ENCODE measurements around the gene SP140.
"Not testable (repeated sequence)": the region's sequence is repeated elsewhere in the genome, so short reads cannot be mapped to it uniquely, and the experiment has no call there.

The SP140 gene

GRCh38 chr2:230327418-230328154, 102.0 kb downstream of the SP140 start:
- no peak for DNase-seq
- peak; percentile 13 for ATAC-seq (replicated peaks)
- Mint-ChIP-seq H3K9me3 (peaks cover 0 to 2% of the 10 kb centered on the region in 2 donors), H3K4me1 (ENCODE audit: low read depth in 2 of 2) (peaks cover 49 to 64% of the 10 kb centered on the region in 2 donors), H3K27ac (peak overlapping the region; percentile 100), H3K4me3 (peak overlapping the region; percentile 94 to 99), H3K36me3 (ENCODE audit: insufficient read depth) (peaks cover 28% of the 10 kb centered on the region), H3K27me3 (no peaks in the 10 kb centered on the region)

GRCh38 chr2:230328155-230328458, 102.6 kb downstream of the SP140 start:
- peak overlapping the region; percentile 86 to 100 for H3K27ac Mint-ChIP-seq
- peak overlapping the region; percentile 94 to 99 for H3K4me3 Mint-ChIP-seq
- no peaks in the 10 kb centered on the region for H3K27me3 Mint-ChIP-seq
- no peak for DNase-seq
- peaks cover 0 to 2% of the 10 kb centered on the region in 2 donors for H3K9me3 Mint-ChIP-seq
- no peak for ATAC-seq (replicated peaks)
- peaks cover 50 to 66% of the 10 kb centered on the region in 2 donors for H3K4me1 Mint-ChIP-seq (ENCODE audit: low read depth in 2 of 2)
- peaks cover 28% of the 10 kb centered on the region for H3K36me3 Mint-ChIP-seq (ENCODE audit: insufficient read depth)

GRCh38 chr2:230329946-230330605, 104.5 kb downstream of the SP140 start:
- peaks cover 59 to 84% of the 10 kb centered on the region in 2 donors for H3K4me1 Mint-ChIP-seq (ENCODE audit: low read depth in 2 of 2)
- H3K9me3 Mint-ChIP-seq, result no peaks in the 10 kb centered on the region
- ATAC-seq (replicated peaks), result no peak
- no peaks in the 10 kb centered on the region for H3K27me3 Mint-ChIP-seq
- H3K27ac Mint-ChIP-seq, result peak overlapping the region; percentile 31 to 67
- DNase-seq, result no peak
- H3K4me3 Mint-ChIP-seq, result peak overlapping the region; percentile 94 to 99
- H3K36me3 Mint-ChIP-seq (ENCODE audit: insufficient read depth), result peaks cover 39% of the 10 kb centered on the region

GRCh38 chr2:230330725-230331124, 105.2 kb downstream of the SP140 start:
- no peaks in the 10 kb centered on the region for H3K27me3 Mint-ChIP-seq
- H3K27ac Mint-ChIP-seq, result no peak overlapping the region
- ATAC-seq (replicated peaks), result no peak
- H3K4me3 Mint-ChIP-seq, result peak overlapping the region; percentile 94 to 99
- no peaks in the 10 kb centered on the region for H3K9me3 Mint-ChIP-seq
- H3K4me1 Mint-ChIP-seq (ENCODE audit: low read depth in 2 of 2), result peaks cover 62 to 91% of the 10 kb centered on the region in 2 donors
- H3K36me3 Mint-ChIP-seq (ENCODE audit: insufficient read depth), result peaks cover 44% of the 10 kb centered on the region
- DNase-seq, result no peak

- H3K27me3 Mint-ChIP-seq, result no peaks in the 10 kb centered on the region
- ATAC-seq (replicated peaks) (no peak), DNase-seq (no peak)
- peaks cover 31% of the 10 kb centered on the region for H3K36me3 Mint-ChIP-seq (ENCODE audit: insufficient read depth)
- H3K4me1 Mint-ChIP-seq (ENCODE audit: low read depth in 2 of 2), result peaks cover 40 to 62% of the 10 kb centered on the region in 2 donors
- peak overlapping the region; percentile 44 to 52 for H3K4me3 Mint-ChIP-seq
- no peaks in the 10 kb centered on the region for H3K9me3 Mint-ChIP-seq
- H3K27ac Mint-ChIP-seq, result peak overlapping the region; percentile 9 to 78
Measured at GRCh38 chr2:230335461-230335863, 109.9 kb downstream of the SP140 start.

- peaks cover 26% of the 10 kb centered on the region for H3K36me3 Mint-ChIP-seq (ENCODE audit: insufficient read depth)
- no peak for ATAC-seq (replicated peaks)
- H3K27me3 Mint-ChIP-seq, result no peaks in the 10 kb centered on the region
- no peaks in the 10 kb centered on the region for H3K9me3 Mint-ChIP-seq
- H3K4me3 Mint-ChIP-seq, result peak overlapping the region; percentile 44 to 52
- no peak for DNase-seq
- H3K4me1 Mint-ChIP-seq (ENCODE audit: low read depth in 2 of 2), result peaks cover 36 to 57% of the 10 kb centered on the region in 2 donors
- peak overlapping the region; percentile 9 to 78 for H3K27ac Mint-ChIP-seq
Measured at GRCh38 chr2:230335864-230336506, 110.4 kb downstream of the SP140 start.

- peaks cover 27 to 45% of the 10 kb centered on the region in 2 donors for H3K4me1 Mint-ChIP-seq (ENCODE audit: low read depth in 2 of 2)
- not testable (repeated sequence) for ATAC-seq (replicated peaks); H3K27me3 Mint-ChIP-seq
- H3K9me3 Mint-ChIP-seq, result peaks cover 9 to 14% of the 10 kb centered on the region in 2 donors
- peak overlapping the region in 1 of 2 donors; percentile 88 for H3K27ac Mint-ChIP-seq
- peak overlapping the region; percentile 19 to 51 for H3K4me3 Mint-ChIP-seq
- H3K36me3 Mint-ChIP-seq (ENCODE audit: insufficient read depth), result peaks cover 11% of the 10 kb centered on the region
- DNase-seq, result peak in 1 of 3 experiments; percentile 54
Measured at GRCh38 chr2:230341936-230342528, 116.5 kb downstream of the SP140 start.

- Mint-ChIP-seq H3K4me3 (peak overlapping the region in 1 of 2 donors; percentile 51), H3K27ac (peak overlapping the region in 1 of 2 donors; percentile 88), H3K9me3 (peaks cover 9 to 14% of the 10 kb centered on the region in 2 donors), H3K36me3 (ENCODE audit: insufficient read depth) (peaks cover 11% of the 10 kb centered on the region), H3K4me1 (ENCODE audit: low read depth in 2 of 2) (peaks cover 35 to 51% of the 10 kb centered on the region in 2 donors)
- H3K27me3 Mint-ChIP-seq; ATAC-seq (replicated peaks); DNase-seq: not testable (repeated sequence)
Measured at GRCh38 chr2:230343041-230343624, 117.6 kb downstream of the SP140 start.

- H3K4me3 Mint-ChIP-seq, result peak overlapping the region; percentile 5 to 51
- peak overlapping the region; percentile 56 to 88 for H3K27ac Mint-ChIP-seq
- peaks cover 9 to 14% of the 10 kb centered on the region in 2 donors for H3K9me3 Mint-ChIP-seq
- peaks cover 11% of the 10 kb centered on the region for H3K36me3 Mint-ChIP-seq (ENCODE audit: insufficient read depth)
- peaks cover 39 to 57% of the 10 kb centered on the region in 2 donors for H3K4me1 Mint-ChIP-seq (ENCODE audit: low read depth in 2 of 2)
- H3K27me3 Mint-ChIP-seq, result no peaks in the 10 kb centered on the region
- no peak for DNase-seq
- no peak for ATAC-seq (replicated peaks)
Measured at GRCh38 chr2:230343747-230344146, 118.2 kb downstream of the SP140 start.

- ATAC-seq (replicated peaks), result no peak
- peak overlapping the region in 1 of 2 donors; percentile 52 for H3K4me3 Mint-ChIP-seq
- DNase-seq, result no peak
- H3K27me3 Mint-ChIP-seq, result no peaks in the 10 kb centered on the region
- peak overlapping the region in 1 of 2 donors; percentile 88 for H3K27ac Mint-ChIP-seq
- peaks cover 9 to 14% of the 10 kb centered on the region in 2 donors for H3K9me3 Mint-ChIP-seq
- H3K4me1 Mint-ChIP-seq (ENCODE audit: low read depth in 2 of 2), result peaks cover 43 to 78% of the 10 kb centered on the region in 2 donors
- peaks cover 13% of the 10 kb centered on the region for H3K36me3 Mint-ChIP-seq (ENCODE audit: insufficient read depth)
Measured at GRCh38 chr2:230346465-230346864, 120.9 kb downstream of the SP140 start.

GRCh38 chr2:230346921-230347533, 121.5 kb downstream of the SP140 start:
- DNase-seq, result no peak
- peak overlapping the region in 1 of 2 donors; percentile 52 for H3K4me3 Mint-ChIP-seq
- peaks cover 9 to 14% of the 10 kb centered on the region in 2 donors for H3K9me3 Mint-ChIP-seq
- peaks cover 17% of the 10 kb centered on the region for H3K36me3 Mint-ChIP-seq (ENCODE audit: insufficient read depth)
- peak overlapping the region; percentile 70 to 88 for H3K27ac Mint-ChIP-seq
- peaks cover 43 to 82% of the 10 kb centered on the region in 2 donors for H3K4me1 Mint-ChIP-seq (ENCODE audit: low read depth in 2 of 2)
- no peaks in the 10 kb centered on the region for H3K27me3 Mint-ChIP-seq
- ATAC-seq (replicated peaks), result no peak

GRCh38 chr2:230347659-230348305, 122.2 kb downstream of the SP140 start:
- no peak for DNase-seq
- Mint-ChIP-seq H3K36me3 (ENCODE audit: insufficient read depth) (peaks cover 13% of the 10 kb centered on the region), H3K4me1 (ENCODE audit: low read depth in 2 of 2) (peaks cover 41 to 77% of the 10 kb centered on the region in 2 donors), H3K4me3 (peak overlapping the region; percentile 8 to 68), H3K9me3 (peaks cover 8 to 14% of the 10 kb centered on the region in 2 donors), H3K27ac (peak overlapping the region; percentile 70 to 88), H3K27me3 (no peaks in the 10 kb centered on the region)
- ATAC-seq (replicated peaks), result no peak
